Measurements from ENCODE around the gene NTM.

NTM gene

DNA sequence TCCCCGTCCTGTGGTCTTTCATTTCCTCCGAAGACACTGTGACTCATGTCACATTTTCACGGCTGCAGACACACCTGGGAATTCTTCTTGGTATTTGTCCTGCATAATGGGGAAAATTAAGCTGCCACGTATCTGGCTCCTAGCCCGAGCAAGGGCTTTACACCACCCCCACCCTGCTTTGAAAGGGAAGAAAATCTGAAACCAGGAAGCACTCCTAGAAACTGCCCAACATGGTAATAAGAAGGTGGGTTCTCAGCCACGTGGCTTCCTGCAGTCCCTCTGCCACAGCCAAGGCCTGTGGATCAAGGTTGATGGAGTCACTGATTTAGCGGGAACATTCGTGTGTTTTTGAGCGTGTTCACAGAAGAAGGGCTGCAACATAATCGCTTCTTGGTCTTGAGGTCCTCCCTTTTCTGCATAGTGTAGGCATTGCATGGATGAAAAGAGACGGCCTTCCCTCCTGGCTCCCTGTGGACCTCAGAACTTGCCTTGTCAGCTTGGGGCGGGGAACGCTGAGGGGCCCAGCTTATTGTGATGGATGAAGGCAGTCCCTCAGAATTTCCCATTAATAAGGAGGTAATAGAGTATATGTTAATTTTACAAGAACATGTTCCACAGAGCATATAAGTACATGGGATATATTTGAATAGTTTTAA, 292.0 kb downstream of the NTM start (continued):
- no peak for TF ChIP-seq ZNF18 (tag by site-specific recombination; IDR thresholded peaks at IDR 0.05)

- H3K4me1 ChIP-seq (ENCODE audit: control insufficient read depth, insufficient read depth, low read length), result no peaks in the 10 kb centered on the region
- H3K9me3 ChIP-seq (ENCODE audit: control insufficient read depth, insufficient read depth, low read depth, low read length), result no peaks in the 10 kb centered on the region
- H3K36me3 ChIP-seq (ENCODE audit: control insufficient read depth in 2 of 2, insufficient read depth in 1 of 2, low read length in 2 of 2), result no peaks in the 10 kb centered on the region
- ChIA-PET CTCF (interaction anchor here (1.6 kb wide), 1 partner anchor 33 kb away, joined by 5 read pairs; no protein-coding TSS in a partner anchor), POLR2A (no interaction called here)
- no peak for TF ChIP-seq KLF9 (tag by site-specific recombination; IDR thresholded peaks at IDR 0.05; ENCODE audit: low read depth)
- no peak for TF ChIP-seq ZNF366 (tag by site-specific recombination; conservative IDR thresholded peaks at IDR 0.05)
- TF ChIP-seq ZNF324 (tag by site-specific recombination; IDR thresholded peaks at IDR 0.05), result no peak
- TF ChIP-seq, protein P1, sequence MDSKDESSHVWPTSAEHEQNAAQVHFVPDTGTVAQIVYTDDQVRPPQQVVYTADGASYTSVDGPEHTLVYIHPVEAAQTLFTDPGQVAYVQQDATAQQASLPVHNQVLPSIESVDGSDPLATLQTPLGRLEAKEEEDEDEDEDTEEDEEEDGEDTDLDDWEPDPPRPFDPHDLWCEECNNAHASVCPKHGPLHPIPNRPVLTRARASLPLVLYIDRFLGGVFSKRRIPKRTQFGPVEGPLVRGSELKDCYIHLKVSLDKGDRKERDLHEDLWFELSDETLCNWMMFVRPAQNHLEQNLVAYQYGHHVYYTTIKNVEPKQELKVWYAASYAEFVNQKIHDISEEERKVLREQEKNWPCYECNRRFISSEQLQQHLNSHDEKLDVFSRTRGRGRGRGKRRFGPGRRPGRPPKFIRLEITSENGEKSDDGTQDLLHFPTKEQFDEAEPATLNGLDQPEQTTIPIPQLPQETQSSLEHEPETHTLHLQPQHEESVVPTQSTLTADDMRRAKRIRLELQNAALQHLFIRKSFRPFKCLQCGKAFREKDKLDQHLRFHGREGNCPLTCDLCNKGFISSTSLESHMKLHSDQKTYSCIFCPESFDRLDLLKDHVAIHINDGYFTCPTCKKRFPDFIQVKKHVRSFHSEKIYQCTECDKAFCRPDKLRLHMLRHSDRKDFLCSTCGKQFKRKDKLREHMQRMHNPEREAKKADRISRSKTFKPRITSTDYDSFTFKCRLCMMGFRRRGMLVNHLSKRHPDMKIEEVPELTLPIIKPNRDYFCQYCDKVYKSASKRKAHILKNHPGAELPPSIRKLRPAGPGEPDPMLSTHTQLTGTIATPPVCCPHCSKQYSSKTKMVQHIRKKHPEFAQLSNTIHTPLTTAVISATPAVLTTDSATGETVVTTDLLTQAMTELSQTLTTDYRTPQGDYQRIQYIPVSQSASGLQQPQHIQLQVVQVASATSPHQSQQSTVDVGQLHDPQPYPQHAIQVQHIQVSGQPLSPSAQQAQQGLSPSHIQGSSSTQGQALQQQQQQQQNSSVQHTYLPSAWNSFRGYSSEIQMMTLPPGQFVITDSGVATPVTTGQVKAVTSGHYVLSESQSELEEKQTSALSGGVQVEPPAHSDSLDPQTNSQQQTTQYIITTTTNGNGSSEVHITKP (tag by site-specific recombination; IDR thresholded peaks at IDR 0.05), result no peak
- no peak for TF ChIP-seq ZNF76 (tag by site-specific recombination; IDR thresholded peaks at IDR 0.05; ENCODE audit: borderline replicate concordance, low read depth)
- no peak for TF ChIP-seq FEZF1 (tag by site-specific recombination; IDR thresholded peaks at IDR 0.05)
- no peak for TF ChIP-seq PRDM2 (tag by site-specific recombination; IDR thresholded peaks at IDR 0.05; ENCODE audit: borderline replicate concordance)
- no peak for TF ChIP-seq ZNF311 (tag by site-specific recombination; IDR thresholded peaks at IDR 0.05; ENCODE audit: borderline replicate concordance)
- TF ChIP-seq ZBTB21 (tag by site-specific recombination; IDR thresholded peaks at IDR 0.05), result no peak
- no peak for TF ChIP-seq ZNF174 (tag by site-specific recombination; IDR thresholded peaks at IDR 0.05)
- TF ChIP-seq ZNF292 (tag by site-specific recombination; IDR thresholded peaks at IDR 0.05; ENCODE audit: borderline replicate concordance, low read depth), result no peak
- no peak for TF ChIP-seq ZNF155 (tag by site-specific recombination; IDR thresholded peaks at IDR 0.05)
- TF ChIP-seq YY2 (tag by site-specific recombination; IDR thresholded peaks at IDR 0.05), result no peak
- TF ChIP-seq ZNF843 (tag by site-specific recombination; IDR thresholded peaks at IDR 0.05), result no peak
- TF ChIP-seq ZNF239 (tag by site-specific recombination; IDR thresholded peaks at IDR 0.05), result no peak
- TF ChIP-seq ZNF623 (tag by site-specific recombination; IDR thresholded peaks at IDR 0.05), result no peak
- no peak for TF ChIP-seq ZNF19 (tag by site-specific recombination; IDR thresholded peaks at IDR 0.05; ENCODE audit: low read depth)
- TF ChIP-seq ZNF624 (tag by site-specific recombination; IDR thresholded peaks at IDR 0.05), result no peak
- no peak for TF ChIP-seq TRIM28 (IDR thresholded peaks at IDR 0.05; ENCODE audit: borderline replicate concordance, low read length)
- H3K4me3 ChIP-seq (ENCODE audit: low read depth, low read length), result no peak overlapping the region
- H3K27ac ChIP-seq (ENCODE audit: extremely low read depth, low read depth, low read length), result no peak overlapping the region
Observed at GRCh38 chr11:131662993-131663392, 292.6 kb downstream of the NTM start.

All from HEK293 (cell line).